ENCODE results near the gene RRBP1.

GRCh38 chr20:17714597-17714996, 32.6 kb upstream of the RRBP1 start:
- no peak for TF ChIP-seq CTCF (IDR thresholded peaks at IDR 0.05)
- no peak for TF ChIP-seq POLR2A (IDR thresholded peaks at IDR 0.05)
- no peak for TF ChIP-seq POLR2AphosphoS5 (IDR thresholded peaks at IDR 0.05; ENCODE audit: insufficient read depth in 1 of 2, low read depth in 1 of 2)

Measured in vagina (tissue), 2 donors.